Erythroblast (primary cell): Measurements from ENCODE around the gene AHNAK2.
"Not testable (repeated sequence)": the region's sequence is repeated elsewhere in the genome, so short reads cannot be mapped to it uniquely, and the experiment has no call there.

Experiments
- GATA1 ChIP-seq: IDR thresholded peaks from 2 replicates; pipeline ENCODE4 v1.6.1; 2011; ENCODE audit warnings: low read depth, mild to moderate bottlenecking, control low read depth, low read length, moderate library complexity
- POLR2A ChIP-seq: IDR thresholded peaks from 2 replicates; pipeline ENCODE4 v1.6.1; 2011; ENCODE audit warnings: mild to moderate bottlenecking, low read length

- TF ChIP-seq POLR2A, GATA1: not testable (repeated sequence)
Measured at GRCh38 chr14:104945986-104946965, 31.9 kb downstream of the AHNAK2 start.
